HCEC 1CT (cell line): Measurements from ENCODE around the gene KRTAP4-16.
"Not testable (repeated sequence)": the region's sequence is repeated elsewhere in the genome, so short reads cannot be mapped to it uniquely, and the experiment has no call there.

Experiments used
- DNase-seq: peaks from one replicate; pipeline ENCODE4 v3.0.0-alpha.2; 2017

KRTAP4-16 gene

GRCh38 chr17:41101586-41102259, at the start of gene KRTAP4-16:
KRTAP4-16 (minus strand) TSS chr17:41102209; CDS start chr17:41102209, 0 bp downstream.
- DNase-seq, result no peak

- DNase-seq, result no peak
These were observed 49.5 kb upstream of the KRTAP4-16 start for GRCh38 chr17:41151525-41151924.

GRCh38 chr17:41150026-41150425, 48.0 kb upstream of the KRTAP4-16 start:
- no peak for DNase-seq

- DNase-seq, result no peak
These were observed 47.6 kb upstream of the KRTAP4-16 start, which contains the start of gene KRTAP4-5 for GRCh38 chr17:41149652-41149985. KRTAP4-5 (minus strand) TSS chr17:41149825; CDS start chr17:41149767, 58 bp downstream.

- not testable (repeated sequence) for DNase-seq
These were observed 47.1 kb upstream of the KRTAP4-16 start for GRCh38 chr17:41148971-41149651.

GRCh38 chr17:41147531-41148204, 45.7 kb upstream of the KRTAP4-16 start:
- no peak for DNase-seq

GRCh38 chr17:41145261-41145660, 43.3 kb upstream of the KRTAP4-16 start:
- no peak for DNase-seq

DNA sequence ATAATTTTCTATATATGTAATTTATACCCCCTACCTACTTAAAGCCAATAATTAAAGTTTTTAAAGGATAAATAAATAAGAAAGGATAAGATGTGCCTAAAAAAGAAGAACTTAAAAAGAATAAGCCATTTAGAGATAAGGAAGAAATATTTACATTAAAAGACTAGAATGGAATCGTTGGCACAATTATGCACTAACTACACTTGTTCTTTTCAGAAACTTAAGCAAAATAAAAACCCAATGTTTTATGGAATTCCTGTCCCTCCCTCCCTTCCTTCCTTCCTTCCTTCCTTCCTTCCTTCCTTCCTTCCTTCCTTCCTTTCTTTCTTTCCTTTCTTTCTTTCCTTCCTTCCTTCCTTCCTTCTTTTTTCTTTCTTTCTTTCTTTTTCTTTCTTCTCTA, 42.8 kb upstream of the KRTAP4-16 start:
- DNase-seq, result no peak

GRCh38 chr17:41141361-41141760, 39.4 kb upstream of the KRTAP4-16 start:
- DNase-seq, result no peak

DNA sequence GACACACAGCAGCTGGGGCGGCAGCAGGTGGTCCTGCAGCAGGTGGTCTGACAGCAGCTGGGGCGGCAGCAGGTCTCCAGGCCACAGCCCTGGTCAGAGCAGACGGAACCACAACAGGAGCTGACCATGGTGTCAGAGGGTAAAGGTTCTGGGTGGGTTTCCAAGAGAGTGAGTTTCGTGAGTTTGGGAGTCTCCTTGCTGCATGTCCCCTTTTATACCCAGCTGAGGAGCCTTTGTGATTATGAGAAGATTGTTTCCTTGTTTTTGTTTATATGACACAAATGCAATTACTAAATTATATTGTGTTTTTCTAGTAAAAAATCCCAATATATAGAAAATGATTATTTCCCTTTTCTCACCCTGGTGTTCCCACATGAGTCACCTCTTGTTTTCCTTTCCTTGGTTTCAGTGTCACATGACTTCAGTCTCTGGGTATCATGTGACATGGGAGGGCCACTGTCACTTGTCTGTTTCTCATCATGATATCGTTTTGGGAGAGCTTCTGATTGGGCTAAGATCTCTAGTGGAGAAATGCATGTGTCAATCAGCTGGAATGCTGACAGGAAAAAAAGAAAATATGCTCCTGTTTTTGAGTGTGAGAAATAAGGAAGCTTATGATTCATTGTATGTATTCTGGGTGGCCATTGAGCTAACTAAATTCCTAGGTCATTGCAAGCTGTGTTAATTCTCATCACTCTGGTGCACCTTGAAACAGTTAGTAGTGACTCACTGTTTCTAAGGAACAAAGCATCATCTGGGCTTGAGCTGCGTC, 38.5 kb upstream of the KRTAP4-16 start, which contains the start of gene KRTAP4-6:
Gene KRTAP4-6, minus strand, starts transcription at position 185 of the 772 bp plus-strand sequence. Its CDS starts 57 bp downstream, at position 128.
- peak; percentile 90 for DNase-seq

- not testable (repeated sequence) for DNase-seq
These were observed 37.9 kb upstream of the KRTAP4-16 start for GRCh38 chr17:41139865-41140264.

- DNase-seq, result no peak
These were observed 32.1 kb upstream of the KRTAP4-16 start for GRCh38 chr17:41133880-41134735.

- DNase-seq, result peak; percentile 39
These were observed 30.0 kb upstream of the KRTAP4-16 start for GRCh38 chr17:41131979-41132378.

GRCh38 chr17:41127371-41127770, 25.4 kb upstream of the KRTAP4-16 start:
- no peak for DNase-seq

DNA sequence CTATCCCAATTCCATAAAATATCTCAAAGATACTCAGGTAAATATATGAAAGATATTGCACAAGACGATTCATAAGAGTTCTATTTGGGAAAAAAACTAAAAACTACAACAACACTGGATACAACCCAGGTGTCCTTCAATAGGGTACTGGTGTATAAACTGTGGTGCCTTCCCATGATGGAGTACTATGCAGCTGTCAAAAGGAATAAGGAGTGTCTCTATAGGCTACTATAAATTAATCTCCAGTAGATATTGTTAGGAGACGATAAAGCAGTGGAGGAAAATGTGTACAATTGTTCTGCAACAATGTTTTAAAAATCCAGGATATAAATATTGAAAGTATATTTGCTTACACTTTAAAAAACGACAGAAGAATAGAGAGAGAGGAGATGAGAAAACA, 24.4 kb upstream of the KRTAP4-16 start:
- DNase-seq, result no peak

- no peak for DNase-seq
These were observed 23.1 kb upstream of the KRTAP4-16 start for GRCh38 chr17:41125064-41125463.

GRCh38 chr17:41123991-41124371, 22.0 kb upstream of the KRTAP4-16 start, which contains the start of gene KRTAP4-12:
KRTAP4-12 (minus strand) TSS chr17:41124182; CDS start chr17:41124122, 60 bp downstream.
- DNase-seq, result not testable (repeated sequence)

- not testable (repeated sequence) for DNase-seq
These were observed 21.4 kb upstream of the KRTAP4-16 start for GRCh38 chr17:41123292-41123990.

DNA sequence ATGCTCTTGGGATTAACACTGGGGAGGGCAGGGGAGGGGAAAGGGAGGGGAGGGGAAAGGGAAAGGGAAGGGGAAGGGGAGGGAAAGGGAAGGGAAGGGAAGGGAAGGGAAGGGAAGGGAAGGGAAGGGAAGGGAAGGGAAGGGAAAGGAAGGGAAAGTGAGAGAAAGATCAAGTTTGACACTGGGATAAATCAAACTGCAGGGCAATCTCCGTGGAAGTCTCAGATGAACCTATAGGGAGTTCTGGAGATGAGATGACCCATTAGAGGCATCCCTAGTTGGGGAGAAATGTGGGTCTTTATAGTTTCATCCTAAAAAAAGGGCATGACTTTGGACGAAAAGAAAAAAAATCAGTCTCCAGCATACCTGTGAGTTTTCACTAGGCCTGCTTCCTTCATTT, 19.7 kb upstream of the KRTAP4-16 start:
- DNase-seq, result no peak

GRCh38 chr17:41119696-41120690, 18.0 kb upstream of the KRTAP4-16 start:
- DNase-seq, result peak; percentile 56
